Caki2 (cell line): Measurements from ENCODE around the gene ZSWIM1. TPM values are rescaled to one million over a fixed set of nuclear protein-coding genes. Genes with fewer than 3 reads are reported as not detected.
"Not testable (repeated sequence)": the region's sequence is repeated elsewhere in the genome, so short reads cannot be mapped to it uniquely, and the experiment has no call there.

Experiments
- DNase-seq: peaks from one replicate; pipeline ENCODE4 v3.0.0-alpha.2; 2015; ENCODE audit warnings: low read depth
- in situ Hi-C: cut with HindIII; loops from 2 replicates; pipeline ENCODE4 v1.10.0; 2016; ENCODE audit warnings: low sequenced_read_pairs, low pct_unique_long_range_greater_than_20kb, mixed read lengths
- total RNA-seq: library from RNA; depleted of rRNA; stranded (reverse); fragments of >200 nt; shearing (Covaris generic); gene quantifications from 2 replicates; pipeline ENCODE4 v1.2.3, GENCODE V29; 2014; ENCODE audit warnings: low replicate concordance

ZSWIM1 gene
- total RNA-seq, 1 experiment from 2014 or later: 9.8 TPM

DNA sequence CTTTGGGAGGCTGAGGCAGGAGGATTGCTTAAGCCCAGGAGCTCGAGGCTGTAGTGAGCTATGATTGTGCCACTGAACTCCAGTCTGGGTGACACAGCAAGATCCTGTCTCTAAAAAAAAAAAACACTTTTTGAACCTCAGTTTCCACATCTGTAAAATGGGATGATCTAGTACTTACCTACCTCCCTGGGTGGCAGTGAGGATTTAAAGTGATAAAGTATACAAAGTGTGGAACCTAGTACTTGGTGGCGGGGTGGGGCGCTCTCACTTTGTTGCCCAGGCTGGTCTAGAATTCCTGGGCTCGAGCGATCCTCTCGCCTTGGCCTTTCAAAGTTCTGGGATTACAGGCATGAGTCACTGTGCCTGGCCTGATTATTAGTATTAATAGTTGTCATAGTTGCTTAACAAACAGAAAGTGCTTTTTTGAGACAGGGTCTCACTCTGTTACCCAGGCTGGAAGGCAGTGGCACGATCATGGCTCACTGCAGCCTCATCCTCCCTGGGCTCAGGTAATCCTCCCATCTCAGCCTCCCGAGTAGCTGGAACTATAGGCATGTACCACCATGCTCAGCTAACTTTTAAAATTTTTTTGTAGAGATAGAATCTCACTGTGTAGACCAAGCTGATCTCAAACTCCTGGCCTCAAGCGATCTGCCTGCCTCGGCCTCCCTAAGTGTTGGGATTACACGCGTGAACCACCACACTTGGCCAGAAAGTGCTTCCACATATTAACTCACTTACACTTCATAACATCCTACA, 37.9 kb downstream of the ZSWIM1 start:
- in situ Hi-C loops: no loop called here

DNA sequence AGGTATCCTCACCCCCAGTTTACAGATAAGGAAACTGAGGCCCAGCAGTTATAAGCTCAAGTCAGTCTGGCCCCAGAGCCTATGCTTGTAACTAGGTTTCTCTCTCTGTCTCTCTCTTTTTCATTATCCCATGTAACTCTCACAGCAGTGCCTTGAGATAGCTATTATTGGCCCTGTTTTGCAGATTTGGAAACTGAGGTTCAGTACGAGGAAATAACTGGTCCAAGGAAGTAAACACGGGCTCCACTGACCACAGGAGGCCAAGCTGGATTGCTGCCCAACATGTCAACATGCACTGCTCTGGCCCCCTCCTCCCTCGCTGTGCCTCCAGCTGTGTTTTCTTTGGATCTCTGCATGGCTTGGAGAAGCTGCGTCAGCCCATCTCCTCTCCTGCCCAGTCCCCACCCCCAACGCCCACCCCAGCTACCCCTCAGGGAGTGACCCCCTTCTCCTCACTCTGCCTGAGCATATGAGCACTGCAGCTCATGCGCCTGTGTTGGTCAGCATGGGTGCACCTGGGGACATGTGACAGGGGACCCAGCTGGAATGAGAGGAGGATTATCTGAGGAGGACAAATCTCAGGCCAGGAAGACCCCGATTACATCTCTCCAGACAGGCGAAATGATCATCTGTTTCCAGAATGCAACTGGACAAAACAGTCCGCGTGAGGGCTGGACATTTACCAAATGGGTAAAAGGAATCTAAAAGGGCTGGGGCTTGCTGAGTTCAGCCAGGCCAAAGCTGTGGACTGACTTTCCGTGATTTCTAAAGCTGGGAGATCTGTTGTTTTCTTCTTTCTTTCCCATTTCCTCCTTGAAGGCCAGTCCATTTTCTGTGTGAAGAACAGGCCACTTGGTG, 38.7 kb downstream of the ZSWIM1 start:
- no peak for DNase-seq
- in situ Hi-C loops: no loop called here

More for the DNA sequence above, 37.9 kb downstream of the ZSWIM1 start:
- DNase-seq: no peak

DNA sequence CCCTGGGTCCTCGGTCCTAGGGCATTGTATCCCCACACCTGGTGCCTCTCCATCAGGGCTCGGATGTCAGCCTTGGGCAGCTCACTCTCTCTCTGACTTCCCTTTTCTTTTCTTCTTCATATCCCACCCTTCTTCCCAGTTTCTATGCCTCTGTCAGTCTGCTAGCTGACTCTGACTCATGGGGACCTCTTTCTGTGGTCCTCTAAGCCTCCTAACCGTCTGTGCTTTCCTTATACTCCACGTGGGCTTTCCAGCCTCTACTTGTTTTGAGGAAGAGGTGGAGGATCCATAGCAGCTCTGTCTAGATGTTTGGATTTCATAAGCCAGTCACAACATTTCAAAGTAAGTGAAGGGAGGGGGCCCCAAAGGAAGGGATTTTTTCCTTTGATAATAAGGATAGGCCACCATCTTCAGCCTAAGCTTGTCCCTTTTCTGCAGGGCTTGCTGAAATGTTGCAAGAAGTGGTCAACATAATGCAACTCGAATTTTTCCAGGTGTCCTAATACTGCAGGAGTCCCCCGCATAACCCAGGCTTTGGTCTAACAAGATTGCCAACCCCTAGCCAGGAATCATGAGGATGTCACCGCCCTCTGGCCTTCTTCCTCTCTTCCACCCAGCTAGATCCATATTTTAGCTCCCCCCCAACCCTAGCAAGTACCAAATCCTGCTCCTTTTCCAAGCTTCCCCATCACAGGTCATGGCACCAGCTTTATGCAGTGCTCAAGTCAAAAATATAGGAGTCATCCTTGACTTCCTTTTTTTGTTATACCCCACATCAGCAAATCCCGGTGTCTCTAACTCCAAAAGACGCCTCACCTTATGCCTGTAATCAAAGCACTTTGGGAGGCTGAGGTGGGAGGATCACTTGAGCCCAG, 39.7 kb downstream of the ZSWIM1 start:
- in situ Hi-C loops: no loop called here
- DNase-seq: no peak

DNA sequence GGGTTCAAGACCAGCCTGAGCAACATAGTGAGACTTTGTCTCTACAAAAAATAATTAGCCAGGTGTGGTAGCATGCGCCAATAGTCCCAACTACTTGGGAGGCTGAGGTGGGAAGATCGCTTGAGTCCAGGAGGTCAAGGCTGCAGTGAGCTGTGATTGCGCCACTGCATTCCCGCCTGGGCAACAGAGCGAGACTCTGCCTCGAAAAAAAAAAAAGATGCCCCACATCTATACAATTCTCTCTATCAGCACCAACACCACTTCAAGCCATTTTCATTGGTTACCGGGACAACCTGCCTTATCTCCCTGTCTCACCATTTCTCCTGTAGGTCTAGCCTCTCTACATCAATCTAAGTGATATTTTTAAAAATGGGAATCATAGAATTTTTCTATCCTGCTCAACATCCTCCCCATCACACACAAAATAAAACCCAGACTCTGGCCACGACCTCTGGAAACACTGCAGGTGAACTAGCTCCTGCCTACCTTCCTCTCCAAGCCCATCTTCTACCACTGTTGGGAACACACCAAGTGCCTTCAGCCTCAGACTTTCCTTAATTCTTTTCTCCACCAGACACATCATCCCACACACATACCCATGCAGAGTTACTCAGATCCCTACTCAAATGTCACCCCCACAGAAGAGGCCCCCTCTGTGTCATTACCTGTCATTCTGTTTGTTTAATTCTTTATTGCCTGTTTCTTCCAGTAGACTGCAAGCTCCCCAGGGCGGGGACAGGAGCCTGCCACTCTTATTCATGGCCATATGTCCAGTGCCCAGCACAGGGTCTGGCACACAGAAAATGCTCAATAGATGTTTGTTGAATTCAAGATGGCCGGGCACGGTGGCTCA, 40.5 kb downstream of the ZSWIM1 start:
- in situ Hi-C loops: no loop called here
- no peak for DNase-seq

DNA sequence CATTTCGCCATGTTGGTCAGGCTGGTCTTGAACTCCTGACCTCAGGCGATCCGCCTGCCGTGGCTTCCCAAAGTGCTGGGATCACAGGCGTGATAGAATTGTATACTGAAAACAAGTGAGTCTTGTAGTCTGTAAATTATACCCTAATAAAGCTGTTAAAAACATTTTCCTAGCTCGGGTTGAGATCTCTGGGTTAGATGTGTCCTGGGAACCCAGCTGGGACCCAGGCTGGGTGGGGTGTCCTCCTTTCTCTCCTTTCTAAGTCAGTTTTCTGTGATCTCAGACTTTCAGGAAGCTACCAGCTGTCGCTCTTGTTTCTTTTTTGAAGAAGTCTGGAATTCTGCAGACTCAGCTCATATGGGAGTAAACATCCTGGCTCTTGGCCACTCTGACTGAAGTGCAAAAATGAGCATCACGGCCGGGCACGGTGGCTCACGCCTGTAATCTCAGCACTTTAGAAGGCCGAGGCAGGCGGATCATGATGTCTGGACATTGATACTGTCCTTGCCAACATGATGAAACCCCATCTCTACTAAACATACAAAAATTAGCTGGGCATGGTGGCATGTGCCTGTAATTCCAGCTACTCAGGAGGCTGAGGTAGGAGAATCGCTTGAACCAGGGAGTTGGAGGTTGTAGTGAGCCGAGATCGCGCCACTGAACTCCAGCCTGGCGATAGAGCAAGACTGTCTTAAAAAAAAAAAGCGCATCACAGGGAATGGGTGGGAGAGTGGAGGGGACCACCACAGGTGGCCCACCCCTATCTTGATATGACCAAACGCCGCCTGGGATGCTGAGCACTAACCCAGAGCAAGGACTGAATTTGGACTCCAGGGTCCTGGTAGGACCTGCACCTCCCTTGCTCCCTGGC, 43.6 kb downstream of the ZSWIM1 start:
- DNase-seq: no peak
- in situ Hi-C loops: no loop called here

DNA sequence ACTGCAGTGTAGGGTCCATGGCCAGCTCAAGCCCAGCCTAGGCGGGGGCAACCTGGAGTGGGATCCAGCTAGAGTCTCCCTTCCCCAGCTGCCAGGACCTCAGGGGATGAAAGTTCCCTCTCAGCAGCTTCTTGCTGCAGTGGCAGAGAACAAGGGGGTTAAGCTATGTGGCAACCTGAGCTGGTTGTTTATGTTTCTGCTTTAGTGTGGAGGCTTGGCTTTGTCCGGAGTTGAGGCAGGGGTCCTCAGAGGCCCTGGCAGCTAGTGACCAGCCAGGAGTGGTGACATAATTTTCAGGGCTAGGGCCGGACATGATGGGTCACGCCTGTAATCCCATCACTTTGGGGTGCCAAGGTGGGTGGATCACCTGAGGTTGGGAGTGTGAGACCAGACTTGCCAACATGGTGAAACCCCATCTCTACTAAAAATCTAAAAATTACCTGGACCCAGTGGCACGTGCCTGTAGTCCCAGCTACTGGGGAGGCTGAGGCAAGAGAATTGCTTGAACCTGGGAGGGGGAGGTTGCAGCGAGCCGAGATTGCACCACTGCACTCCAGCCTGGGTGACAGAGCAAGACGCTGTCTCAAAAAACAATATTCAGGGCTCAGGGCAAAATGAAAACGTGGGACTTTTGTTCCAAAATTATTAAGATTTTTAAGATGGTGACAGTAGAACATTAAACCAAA, 44.9 kb downstream of the ZSWIM1 start:
- in situ Hi-C loops: no loop called here
- DNase-seq: no peak

DNA sequence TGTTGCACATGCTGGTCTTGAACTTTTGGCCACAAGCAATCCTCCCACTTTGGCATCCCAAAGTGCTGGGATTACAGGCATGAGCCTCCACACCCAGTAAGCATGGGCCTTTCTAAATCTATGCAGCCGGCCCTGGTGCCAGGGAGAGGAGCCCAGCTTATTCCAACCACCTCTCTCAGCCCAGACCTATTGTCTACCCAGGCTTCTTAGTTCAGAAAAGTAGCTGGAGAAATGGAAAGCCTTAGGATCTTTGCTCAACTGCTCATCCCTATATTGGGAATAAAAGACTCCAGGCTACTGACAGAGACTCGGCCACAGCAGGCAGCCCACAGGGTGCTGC, 45.7 kb downstream of the ZSWIM1 start:
- DNase-seq: no peak
- in situ Hi-C loops: no loop called here

DNA sequence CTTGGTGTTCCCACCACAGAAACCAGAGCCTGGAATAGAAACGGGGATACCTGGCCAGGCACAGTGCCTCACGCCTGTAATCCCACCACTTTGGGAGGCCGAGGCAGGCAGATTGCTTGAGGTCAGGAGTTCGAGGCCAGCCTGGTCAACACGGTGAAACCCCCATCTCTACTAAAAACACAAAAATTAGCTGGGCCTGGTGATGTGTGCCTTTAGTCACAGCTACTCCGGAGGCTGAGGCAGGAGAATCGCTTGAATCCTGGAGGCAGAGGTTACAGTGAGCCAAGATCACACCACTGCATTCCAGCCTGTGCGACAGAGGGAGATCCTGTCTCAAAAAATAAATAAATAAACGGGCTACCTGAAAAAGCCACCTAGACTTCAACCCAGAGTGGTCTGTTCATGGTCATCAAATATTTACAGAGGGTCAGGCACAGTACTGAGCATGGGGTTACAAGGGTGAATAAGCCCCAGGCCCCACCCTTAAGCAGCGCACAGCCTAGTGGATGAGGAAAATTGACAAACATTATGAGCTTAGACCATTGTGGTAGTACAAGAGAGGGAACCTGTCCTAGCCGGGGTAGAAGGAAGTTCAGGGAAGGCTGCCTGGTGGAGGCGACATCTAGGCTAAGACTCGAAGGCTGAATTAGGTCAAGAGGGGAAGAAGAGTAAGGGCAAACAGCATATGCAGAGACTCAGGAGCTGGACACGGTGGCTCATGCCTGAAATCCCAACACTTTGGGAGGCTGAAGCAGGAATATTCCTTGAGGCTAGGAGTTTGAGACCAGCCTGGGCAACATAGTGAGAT, 46.2 kb downstream of the ZSWIM1 start:
- DNase-seq: no peak
- in situ Hi-C loops: no loop called here

DNA sequence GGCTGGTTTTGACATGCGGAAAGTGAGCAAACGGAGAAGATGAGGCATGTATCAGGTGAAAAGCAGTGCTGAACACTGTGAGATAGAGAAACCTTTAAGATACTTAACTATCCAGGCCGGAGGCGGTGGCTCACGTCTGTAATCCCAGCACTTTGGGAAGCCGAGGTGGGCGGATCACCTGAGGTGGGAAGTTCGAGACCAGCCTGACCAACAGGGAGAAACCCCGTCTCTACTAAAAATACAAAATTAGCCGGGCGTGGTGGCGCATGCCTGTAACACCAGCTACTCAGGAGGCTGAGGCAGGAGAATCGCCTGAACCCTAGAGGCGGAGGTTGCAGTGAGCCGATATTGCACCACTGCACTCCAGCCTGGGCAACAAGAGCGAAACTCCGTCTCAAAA, 50.7 kb downstream of the ZSWIM1 start:
- DNase-seq, in situ Hi-C loops: not testable (repeated sequence)

DNA sequence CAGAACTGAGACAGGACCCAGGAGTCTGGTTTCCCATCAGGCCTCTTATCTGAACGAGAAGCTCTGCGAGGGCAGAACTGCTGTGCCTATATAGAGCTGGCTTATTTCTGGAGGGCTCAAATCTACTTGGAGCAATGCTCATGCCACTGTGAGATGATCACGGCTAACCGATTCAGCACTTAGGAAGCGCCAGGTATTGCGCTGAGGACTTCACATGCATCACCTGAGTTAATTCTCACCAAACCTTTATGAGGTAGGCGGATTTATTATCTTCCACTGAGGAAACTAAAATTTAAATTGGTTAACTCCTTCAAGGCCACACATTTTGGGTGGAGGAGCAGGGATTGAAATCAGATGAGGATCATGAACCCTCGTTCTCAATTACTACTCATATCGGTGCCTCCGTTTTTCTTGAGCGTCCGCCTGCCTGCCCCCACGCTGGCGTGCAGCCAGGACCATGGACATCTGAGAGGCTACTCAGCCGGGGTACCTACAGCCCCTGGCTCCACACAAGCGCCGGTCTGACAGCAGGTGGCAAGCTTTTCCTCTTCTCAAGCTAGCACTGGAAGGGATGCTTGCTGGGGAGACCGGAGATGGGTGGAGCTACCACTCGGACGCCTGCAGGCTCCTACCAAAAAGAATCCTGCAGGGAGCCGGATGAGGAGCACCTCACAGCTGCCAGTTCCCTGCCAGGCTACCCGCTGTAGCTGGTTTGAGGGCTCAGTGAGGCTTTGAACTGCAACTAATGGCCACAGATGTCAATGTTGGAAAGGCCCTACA, 52.4 kb downstream of the ZSWIM1 start:
- in situ Hi-C loops: no loop called here
- DNase-seq: peak; percentile 79

DNA sequence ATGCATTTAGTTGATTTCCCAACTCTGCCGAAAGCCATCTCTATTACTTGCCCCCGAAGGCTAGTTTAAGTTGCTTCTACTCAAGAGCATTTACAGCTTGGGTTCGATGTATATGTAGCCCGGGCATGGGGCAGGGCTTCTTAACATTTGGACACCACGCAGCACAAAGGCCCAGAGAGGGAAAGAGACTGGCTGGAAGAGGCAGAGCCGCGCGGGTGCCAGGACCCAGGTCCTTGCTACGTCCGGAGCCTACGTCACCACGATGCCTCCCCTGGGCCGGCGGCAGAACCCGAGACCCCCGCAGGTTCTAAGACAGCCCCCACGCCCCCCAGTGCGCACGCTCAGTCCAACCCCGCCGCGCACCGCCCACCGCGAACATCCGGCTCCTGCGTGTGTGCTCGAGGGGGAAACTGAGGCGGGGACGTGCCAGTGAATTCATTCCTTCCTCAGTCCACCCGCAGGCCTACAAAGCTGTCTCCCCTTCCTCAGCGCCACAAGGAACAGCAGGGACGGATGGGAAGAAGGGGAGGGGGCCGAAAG, 53.1 kb downstream of the ZSWIM1 start:
- in situ Hi-C loops: no loop called here
- DNase-seq: no peak
